CD4-positive, alpha-beta T cell treated with Interferon alpha-2 for 1 hour (primary cell): ENCODE data around the gene LGALS9C.
"Not testable (repeated sequence)": the region's sequence is repeated elsewhere in the genome, so short reads cannot be mapped to it uniquely, and the experiment has no call there.

Experiments used
- DNase-seq, 2 donors: peaks; one replicate each; pipeline ENCODE4 v3.0.0-alpha.2; 2020 to 2022

LGALS9C gene

DNA sequence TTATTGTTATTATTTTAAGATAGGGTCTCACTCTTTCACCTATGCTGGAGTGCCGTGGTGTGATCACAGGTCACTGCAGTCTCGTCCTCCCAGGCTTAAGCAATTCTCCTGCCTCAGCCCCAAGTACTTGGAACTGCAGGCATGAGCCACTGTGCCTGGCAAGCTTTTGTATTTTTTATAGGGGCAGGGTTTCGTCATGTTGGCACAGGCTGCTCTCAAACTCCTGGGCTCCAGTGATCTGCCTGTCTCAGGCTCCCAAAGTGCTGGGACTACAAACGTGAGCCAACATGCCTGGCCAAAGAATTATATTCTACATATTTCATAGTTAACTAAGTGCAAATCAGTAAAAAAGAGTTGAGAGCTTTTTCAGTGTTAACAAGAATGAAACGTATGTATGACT lies 65.6 kb downstream of the LGALS9C start:
- DNase-seq, result not testable (repeated sequence)

DNA sequence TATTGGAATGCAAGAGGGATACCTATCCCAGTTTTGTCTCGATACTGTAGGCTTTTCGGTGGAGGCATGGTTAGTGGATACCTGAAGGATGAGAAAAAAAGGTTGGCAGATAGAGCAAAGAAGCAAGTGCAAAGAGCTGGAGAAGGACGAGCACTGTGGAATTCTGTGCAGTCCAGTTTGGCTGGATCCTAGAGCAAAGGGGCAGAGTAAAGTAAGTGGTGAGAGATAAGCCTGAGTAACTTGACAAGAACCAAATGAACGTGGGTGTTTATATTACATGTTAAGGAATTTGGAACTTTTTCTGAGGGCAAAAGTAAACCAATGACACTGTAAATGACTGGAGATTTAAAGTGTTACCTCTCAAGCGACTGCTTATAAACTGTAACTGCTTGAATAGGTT lies 66.3 kb downstream of the LGALS9C start:
- DNase-seq, result not testable (repeated sequence)
